GM21723 (cell line): ENCODE measurements around the gene B4GALNT3.

ENCODE experiments used
- ATAC-seq: cut with Tn5 transposase; IDR thresholded peaks from one replicate; pipeline ENCODE4 v1.9.1; 2021; ENCODE audit warnings: mild to moderate bottlenecking, moderate library complexity; ENCODE audit not compliant: unreplicated experiment

Gene B4GALNT3

DNA sequence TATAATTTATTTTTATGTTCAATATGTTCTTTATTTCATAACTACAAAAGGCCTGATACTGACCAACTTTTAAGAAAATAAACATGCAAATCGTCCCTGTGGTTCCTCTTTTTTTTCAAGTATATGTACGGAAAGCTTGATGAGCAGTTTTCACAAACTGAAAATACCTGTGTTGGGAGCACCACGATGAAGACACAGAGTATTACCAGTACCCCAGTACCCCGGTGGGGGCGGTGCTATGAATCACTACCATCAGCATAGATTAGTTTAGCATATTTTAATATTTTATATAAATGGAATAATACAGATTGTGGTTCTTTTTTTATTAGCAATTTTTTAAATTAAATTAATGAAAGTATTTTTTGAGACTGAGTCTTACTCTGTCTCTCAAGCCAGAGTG is 7.0 kb downstream of the B4GALNT3 start:
- ATAC-seq, result no peak

DNA sequence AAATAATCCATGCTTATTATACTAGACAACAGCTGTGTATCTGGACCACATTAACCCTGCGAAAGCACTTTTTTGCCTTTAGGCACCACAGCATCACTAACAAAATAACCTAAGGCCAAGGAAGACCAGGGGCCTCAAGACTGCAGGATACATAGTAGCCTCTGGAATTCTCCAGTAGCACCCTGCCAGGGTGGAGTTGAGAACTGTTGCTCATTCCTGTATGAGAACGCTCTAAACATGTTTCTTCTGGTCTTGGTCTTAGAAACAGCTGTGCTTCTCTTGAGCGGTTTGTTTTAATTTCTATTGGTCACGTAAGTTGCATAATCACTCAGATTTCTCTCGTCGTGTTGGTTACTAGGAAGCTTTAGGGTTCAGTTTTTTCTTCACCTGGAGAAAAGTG is 7.9 kb downstream of the B4GALNT3 start:
- no peak for ATAC-seq

DNA sequence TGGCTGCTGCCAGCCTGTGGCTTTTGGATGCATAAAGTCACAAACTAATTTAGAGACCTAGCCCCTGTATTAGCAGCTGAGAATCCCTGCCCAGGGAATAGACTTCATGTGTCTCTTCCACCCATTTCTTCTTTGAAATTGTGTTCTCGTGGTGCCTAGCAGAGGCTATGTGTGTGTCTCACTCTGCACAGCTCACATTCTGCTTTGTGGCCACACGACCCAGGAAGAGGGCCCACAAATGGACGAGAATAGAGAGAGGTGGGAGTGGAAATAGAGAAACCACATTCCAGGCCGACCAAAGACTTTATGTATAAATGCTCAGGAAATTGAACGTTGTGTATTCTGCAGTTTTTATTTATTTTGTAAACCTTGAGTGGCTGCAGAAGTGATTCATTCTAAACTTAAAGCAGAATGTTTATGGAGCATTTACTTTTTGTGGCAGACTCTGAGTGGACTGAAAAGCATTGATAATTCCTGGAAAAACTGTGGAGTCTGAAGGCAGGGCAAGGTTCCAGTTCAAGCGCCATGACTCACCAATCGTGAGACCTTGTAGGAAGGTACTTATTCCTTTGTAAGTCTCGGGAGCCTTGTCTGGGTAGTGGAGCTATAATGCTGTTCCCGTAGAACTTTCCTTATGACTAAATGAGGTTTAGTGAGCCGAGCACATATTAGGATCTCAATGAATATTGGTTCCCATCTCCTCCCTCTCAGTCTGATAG is 9.1 kb downstream of the B4GALNT3 start:
- ATAC-seq, result no peak

GRCh38 chr12:470133-470532 is 10.4 kb downstream of the B4GALNT3 start:
- ATAC-seq, result no peak

GRCh38 chr12:473198-473597 is 13.5 kb downstream of the B4GALNT3 start:
- ATAC-seq, result no peak

DNA sequence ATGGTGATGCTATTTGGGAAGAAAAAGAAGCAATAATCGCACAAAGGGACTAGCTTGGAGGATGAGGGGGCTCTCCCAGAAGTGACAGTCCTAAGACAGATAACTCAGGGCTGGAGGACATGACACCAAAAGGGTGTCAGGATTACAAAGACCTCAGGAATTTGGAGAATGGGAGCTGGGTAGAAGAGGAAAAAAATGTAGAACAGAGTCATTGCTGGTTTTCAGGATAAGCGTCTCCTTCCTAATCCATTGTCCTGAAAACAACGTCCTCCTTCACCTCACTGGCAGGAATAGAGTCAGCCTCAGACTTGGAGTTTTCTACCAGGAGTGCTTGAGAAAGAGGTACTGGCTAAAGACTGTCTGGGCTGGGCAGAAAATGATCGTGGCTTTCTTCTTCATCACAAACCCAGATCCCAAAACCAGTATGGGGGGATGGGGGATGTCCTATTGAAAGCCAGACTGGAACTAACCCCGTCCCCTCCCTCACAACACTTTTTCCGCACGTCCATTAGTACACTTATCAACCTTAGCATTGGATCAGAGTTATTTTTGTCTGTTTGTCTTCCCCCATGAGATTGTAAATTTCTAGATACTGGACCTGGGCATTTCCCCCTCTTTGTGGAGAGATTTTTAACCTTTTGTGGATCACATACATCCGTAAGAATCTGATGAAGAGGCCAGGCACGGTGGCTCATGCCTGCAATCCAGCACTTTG is 14.3 kb downstream of the B4GALNT3 start:
- no peak for ATAC-seq

DNA sequence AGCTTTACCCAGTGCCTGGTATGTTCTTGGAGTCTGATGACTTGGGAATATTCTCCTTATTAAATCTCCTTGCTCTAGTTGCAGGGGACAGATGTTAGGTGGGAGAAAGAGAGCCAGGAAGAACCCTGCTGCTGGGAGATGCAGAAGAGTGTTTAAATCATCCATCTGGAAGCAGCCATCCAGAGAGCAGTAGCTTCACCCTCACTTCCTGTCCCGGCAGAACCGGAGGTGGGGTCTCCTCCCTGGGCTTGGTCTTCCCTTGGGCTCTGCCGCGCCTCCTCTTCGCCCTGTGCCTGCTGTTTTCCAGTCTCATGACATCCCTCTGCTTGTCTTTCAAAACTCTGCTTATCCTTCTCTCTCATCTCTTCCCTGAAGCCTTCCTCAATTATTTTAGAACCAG is 15.5 kb downstream of the B4GALNT3 start:
- no peak for ATAC-seq

- ATAC-seq, result no peak
Measured at GRCh38 chr12:479161-479560, 19.4 kb downstream of the B4GALNT3 start.

DNA sequence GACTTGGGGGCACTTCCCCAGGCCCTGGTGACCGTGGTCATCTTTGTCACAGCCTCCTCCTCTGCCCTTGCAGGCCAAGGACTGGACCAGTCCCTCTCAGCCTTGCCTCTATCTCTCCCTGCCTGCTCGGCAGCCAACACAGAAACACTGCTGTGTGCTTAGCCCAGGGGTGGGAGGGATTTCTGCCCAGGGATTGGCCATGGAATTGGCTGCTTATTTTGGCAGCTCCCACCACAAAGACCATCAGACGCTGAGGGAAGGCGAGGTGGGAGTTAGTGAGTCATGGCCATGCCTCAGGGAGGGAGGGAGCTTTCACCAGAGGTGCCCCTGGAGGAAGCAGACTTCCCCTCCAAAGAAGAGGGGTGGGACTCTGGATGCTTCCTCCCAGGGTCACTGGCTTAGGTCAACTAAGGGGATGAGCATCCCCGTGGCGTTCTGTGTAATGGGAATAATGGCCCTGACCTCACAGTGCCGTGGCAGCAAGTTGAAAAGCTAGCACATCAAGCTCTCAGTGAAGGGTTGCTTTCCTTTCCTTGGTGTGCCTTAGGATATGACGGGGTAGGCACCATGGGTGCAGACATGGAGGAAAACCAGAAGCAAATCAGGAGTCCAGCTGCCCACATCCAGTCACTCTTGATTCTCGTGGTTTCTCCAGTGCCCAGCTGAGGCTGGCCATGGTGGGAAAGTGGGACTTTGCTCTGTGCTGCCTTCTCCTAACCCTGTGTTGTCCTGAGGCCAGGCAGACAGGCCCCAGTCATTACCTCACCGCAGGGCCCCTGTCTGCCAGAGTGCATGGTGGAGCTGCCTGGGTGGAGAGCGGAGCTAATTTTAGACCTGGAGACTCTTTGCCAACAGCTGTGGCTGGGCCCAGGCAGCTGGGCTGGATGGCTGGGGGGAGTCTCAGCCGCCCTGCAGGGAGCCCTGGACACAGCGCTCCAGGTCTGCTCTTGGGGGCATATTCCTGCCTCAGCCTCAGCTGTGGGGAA is 21.4 kb downstream of the B4GALNT3 start:
- ATAC-seq, result no peak

GRCh38 chr12:482061-482460 is 22.3 kb downstream of the B4GALNT3 start:
- ATAC-seq, result no peak

- ATAC-seq, result no peak
Measured at GRCh38 chr12:484096-484495, 24.4 kb downstream of the B4GALNT3 start.

GRCh38 chr12:490260-490659 is 30.5 kb downstream of the B4GALNT3 start:
- no peak for ATAC-seq

DNA sequence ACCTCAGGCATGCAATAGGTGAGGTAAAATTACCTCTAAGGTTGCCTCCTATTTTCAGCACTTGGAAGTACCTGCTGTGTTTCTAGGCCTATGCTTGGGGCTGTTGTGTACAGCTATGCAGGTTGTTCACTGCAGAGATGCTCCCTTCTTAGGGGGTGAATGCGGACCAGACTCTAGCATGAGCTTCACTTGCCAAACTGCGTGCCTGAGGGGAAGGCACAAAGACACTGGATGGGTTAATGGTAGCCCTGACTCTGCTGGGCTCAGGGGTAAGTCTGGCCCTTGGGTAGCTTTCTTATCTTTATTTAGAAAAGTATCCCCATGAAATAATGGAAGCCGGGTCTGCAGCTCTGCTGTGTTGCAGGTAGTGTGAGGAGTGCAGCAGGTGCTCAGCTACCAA is 35.7 kb downstream of the B4GALNT3 start:
- ATAC-seq, result no peak

GRCh38 chr12:496736-497135 is 37.0 kb downstream of the B4GALNT3 start:
- ATAC-seq, result no peak

GRCh38 chr12:497501-498160 is 37.9 kb downstream of the B4GALNT3 start:
- no peak for ATAC-seq

DNA sequence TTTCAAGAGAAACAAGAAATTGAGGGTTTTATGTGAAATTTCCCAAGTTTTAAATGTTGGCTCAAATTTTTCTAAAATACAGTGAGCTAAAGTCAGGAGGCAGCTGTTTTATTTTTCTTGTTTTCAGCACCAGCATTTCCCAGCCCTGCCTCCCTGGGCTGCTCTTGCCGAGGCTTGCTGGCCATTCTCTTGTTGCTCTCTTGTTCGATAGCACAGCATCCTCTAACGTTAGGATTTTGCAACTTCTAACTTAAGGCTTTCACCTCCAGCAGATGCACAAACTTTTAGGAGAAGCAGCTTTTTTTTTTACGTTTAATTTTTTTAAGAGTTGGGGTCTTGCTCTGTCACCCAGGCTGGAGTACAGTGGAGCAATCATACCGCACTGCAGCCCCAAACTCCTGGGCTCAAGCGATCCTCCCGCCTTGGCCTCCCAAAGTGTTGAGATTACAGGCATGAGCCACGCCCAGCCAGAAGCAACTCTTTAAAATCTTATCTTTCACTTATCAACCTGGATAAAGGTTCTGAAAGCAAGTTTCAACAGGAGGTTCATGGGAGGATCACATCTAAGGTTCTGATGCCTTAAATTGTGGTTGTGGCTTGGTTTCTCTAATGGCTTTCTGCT is 40.2 kb downstream of the B4GALNT3 start:
- ATAC-seq, result no peak

GRCh38 chr12:501722-502447 is 42.1 kb downstream of the B4GALNT3 start:
- ATAC-seq, result no peak

DNA sequence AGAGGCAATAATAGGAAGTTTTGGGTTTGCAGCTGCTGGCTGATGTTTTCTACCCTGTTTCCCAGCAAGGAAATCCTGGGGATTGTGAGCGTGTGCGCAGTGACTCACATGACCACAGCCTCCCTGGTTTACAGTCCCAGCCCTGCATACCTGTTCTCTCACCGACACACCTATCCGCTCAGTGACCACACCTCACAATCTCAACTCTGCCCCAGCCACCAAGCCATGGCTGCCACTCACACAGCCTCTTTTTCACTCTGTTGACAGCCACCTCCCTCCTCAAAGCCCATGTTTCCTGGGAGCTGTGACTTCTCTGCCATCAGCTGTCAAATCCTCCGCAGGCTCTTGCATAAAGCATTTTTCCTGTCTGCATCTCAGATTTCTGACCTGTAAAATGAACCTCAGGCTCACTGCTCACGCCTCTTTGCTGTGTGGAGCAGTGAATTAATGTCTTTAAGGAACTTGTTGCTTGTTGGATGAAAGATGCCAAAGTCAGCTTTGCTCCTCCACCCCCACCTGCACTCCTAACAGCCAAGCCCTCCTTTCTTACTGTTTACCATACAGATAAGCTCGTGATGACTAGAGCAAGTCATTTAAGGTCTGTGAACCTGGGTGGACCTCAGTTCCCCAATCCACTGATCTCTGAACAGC is 43.5 kb downstream of the B4GALNT3 start:
- no peak for ATAC-seq

- ATAC-seq, result no peak
Measured at GRCh38 chr12:505221-505620, 45.5 kb downstream of the B4GALNT3 start.
